Activated naive CD8-positive, alpha-beta T cell (primary cell): ENCODE data around the gene CALML4.
"Not testable (repeated sequence)": the region's sequence is repeated elsewhere in the genome, so short reads cannot be mapped to it uniquely, and the experiment has no call there.

ENCODE experiments used
- H3K27ac Mint-ChIP-seq: one replicate; pipeline ENCODE4 v1.8.0; 2021; ENCODE audit warnings: mixed read lengths
- H3K27me3 Mint-ChIP-seq: one replicate; pipeline ENCODE4 v1.8.0; 2021; ENCODE audit warnings: mixed read lengths
- H3K36me3 Mint-ChIP-seq: one replicate; pipeline ENCODE4 v1.8.0; 2021; ENCODE audit warnings: mixed read lengths
- H3K4me1 Mint-ChIP-seq: one replicate; pipeline ENCODE4 v1.8.0; 2021; ENCODE audit warnings: low read depth, mixed read lengths
- H3K4me3 Mint-ChIP-seq: one replicate; pipeline ENCODE4 v1.8.0; 2021; ENCODE audit warnings: mild to moderate bottlenecking, mixed read lengths
- H3K9me3 Mint-ChIP-seq: one replicate; pipeline ENCODE4 v1.8.0; 2021; ENCODE audit warnings: low read depth, mixed read lengths

Gene CALML4, protein sequence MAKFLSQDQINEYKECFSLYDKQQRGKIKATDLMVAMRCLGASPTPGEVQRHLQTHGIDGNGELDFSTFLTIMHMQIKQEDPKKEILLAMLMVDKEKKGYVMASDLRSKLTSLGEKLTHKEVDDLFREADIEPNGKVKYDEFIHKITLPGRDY

GRCh38 chr15:68204776-68205557 is at the start of gene CALML4:
CALML4 (minus strand) TSS chr15:68205332; CDS start chr15:68205247, 85 bp downstream.
- H3K4me1 Mint-ChIP-seq: peaks cover 13% of the 10 kb centered on the region
- H3K4me3 Mint-ChIP-seq: no peak within 1 kb of the TSS
- H3K36me3 Mint-ChIP-seq: no peaks in the 10 kb centered on the region
- no peak within 1 kb of the TSS for H3K27ac Mint-ChIP-seq
- no peaks in the 10 kb centered on the region for H3K27me3 Mint-ChIP-seq
- no peaks in the 10 kb centered on the region for H3K9me3 Mint-ChIP-seq

DNA sequence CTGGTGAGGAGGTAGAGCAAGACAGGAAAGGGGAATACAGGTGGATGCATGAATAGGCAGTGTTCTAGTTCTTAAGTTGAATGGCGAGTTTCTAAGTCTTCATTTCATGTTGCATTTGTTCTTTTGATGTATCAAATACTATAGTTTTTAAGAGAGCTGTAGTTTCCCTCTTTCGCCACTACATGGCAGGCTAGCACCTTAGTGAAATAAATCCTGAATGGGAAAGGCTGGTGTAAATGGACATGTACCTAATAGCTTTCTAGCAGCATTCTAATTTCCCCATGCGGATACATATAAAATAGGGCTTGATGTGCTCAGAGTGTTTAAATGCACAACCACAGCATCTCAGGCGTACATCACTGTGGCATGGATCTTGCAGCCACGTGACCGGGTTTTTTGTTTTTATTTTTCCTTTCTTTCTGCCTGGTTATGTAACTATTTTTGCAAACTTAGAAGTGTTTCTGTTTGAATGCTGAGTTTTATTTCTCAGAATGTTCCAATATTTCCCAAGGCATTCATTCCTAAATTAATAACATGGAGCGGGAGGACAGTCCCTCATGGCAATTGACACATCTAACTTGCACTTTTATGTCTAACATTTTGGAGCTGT is 47.9 kb upstream of the CALML4 start:
- no peak overlapping the region for H3K4me3 Mint-ChIP-seq
- no peaks in the 10 kb centered on the region for H3K4me1 Mint-ChIP-seq
- H3K9me3 Mint-ChIP-seq: no peaks in the 10 kb centered on the region
- no peak overlapping the region for H3K27ac Mint-ChIP-seq
- H3K36me3 Mint-ChIP-seq: no peaks in the 10 kb centered on the region
- H3K27me3 Mint-ChIP-seq: peaks cover 1% of the 10 kb centered on the region

DNA sequence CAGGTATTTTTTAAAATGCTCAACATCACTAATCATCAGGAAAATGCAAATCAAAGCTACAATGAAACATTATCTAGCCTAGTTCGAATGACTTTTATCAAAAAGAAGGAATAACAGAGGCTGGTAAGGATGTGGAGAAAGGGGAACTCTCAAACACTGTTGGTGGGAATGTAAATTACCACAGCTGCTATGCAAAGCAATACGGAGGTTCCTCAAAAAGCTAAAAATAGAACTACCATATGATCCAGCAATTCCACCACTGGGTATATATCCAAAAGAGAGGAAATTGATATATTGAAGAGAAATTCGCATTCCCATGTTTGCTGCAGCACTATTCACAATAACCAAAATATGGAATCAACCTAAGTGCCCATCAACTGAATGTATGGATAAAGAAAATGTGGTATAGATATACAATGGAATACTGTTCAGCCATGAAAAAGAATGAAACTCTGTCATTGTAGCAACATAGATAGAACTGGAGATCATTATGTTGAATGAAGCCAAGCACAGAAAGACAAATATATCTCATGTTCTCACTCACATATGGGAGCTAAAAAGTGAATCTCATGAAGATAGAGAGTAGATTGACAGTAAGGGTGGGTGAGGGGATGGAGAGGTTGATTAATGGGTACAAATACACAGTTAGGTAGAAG is 44.1 kb upstream of the CALML4 start:
- H3K27ac Mint-ChIP-seq: no peak overlapping the region
- H3K27me3 Mint-ChIP-seq: peaks cover 4% of the 10 kb centered on the region
- peaks cover 4% of the 10 kb centered on the region for H3K36me3 Mint-ChIP-seq
- no peaks in the 10 kb centered on the region for H3K4me1 Mint-ChIP-seq
- H3K9me3 Mint-ChIP-seq: no peaks in the 10 kb centered on the region
- no peak overlapping the region for H3K4me3 Mint-ChIP-seq

DNA sequence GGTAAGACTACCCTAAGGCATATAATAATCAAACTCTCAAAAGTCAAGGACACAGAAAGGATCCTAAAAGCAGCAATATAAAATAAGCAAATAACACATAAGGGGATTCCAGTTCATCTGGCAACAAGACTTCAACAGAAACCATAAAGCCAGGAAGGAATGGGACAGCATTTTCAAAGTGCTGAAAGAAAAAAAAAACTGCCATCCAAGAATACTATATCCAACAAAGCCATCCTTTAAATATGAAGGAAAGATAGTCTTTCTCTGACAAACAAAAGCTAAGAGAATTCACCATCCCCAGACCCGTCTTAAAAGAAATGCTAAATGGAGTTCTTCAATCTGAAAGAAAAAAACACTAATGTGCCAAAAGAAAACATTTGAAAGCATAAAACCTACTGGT is 39.1 kb upstream of the CALML4 start:
- H3K27ac Mint-ChIP-seq: no peak overlapping the region
- peaks cover 10% of the 10 kb centered on the region for H3K9me3 Mint-ChIP-seq
- H3K4me1 Mint-ChIP-seq: no peaks in the 10 kb centered on the region
- no peak overlapping the region for H3K4me3 Mint-ChIP-seq
- H3K36me3 Mint-ChIP-seq: peaks cover 12% of the 10 kb centered on the region
- peaks cover 4% of the 10 kb centered on the region for H3K27me3 Mint-ChIP-seq

GRCh38 chr15:68241088-68241935 is 36.2 kb upstream of the CALML4 start:
- Mint-ChIP-seq H3K27me3 (no peaks in the 10 kb centered on the region), H3K36me3 (peaks cover 12% of the 10 kb centered on the region), H3K4me3 (no peak overlapping the region), H3K9me3 (peaks cover 10% of the 10 kb centered on the region), H3K4me1 (no peaks in the 10 kb centered on the region), H3K27ac (no peak overlapping the region)

- H3K4me1 Mint-ChIP-seq: no peaks in the 10 kb centered on the region
- no peak overlapping the region for H3K4me3 Mint-ChIP-seq
- peaks cover 8% of the 10 kb centered on the region for H3K36me3 Mint-ChIP-seq
Measured at GRCh38 chr15:68239025-68239424, 33.9 kb upstream of the CALML4 start.

GRCh38 chr15:68235022-68235421 is 29.9 kb upstream of the CALML4 start:
- H3K36me3 Mint-ChIP-seq: no peaks in the 10 kb centered on the region

More at GRCh38 chr15:68239025-68239424, 33.9 kb upstream of the CALML4 start:
- Mint-ChIP-seq H3K27me3 (no peaks in the 10 kb centered on the region), H3K9me3 (peaks cover 10% of the 10 kb centered on the region), H3K27ac (no peak overlapping the region)

DNA sequence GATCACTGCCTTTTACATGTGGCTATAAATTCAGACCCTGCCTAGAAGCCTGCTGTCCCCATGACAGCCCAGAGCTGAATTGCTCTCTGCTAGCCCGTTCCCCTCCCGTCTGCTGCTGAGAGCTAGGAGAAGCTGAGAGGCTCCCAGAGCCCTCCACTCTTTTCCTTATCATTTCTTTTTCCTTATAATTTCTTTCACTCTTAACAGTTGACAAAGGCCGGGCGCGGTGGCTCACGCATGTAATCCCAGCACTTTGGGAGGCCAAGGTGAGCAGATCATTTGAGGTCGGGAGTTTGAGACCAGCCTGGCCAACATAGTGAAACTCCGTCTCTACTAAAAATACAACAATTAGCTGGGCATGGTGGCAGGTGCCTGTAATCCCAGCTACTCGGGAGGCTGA is 29.4 kb upstream of the CALML4 start:
- H3K4me3 Mint-ChIP-seq, H3K9me3 Mint-ChIP-seq, H3K27ac Mint-ChIP-seq, H3K36me3 Mint-ChIP-seq, H3K27me3 Mint-ChIP-seq: not testable (repeated sequence)
- peaks cover 12% of the 10 kb centered on the region for H3K4me1 Mint-ChIP-seq

More at GRCh38 chr15:68235022-68235421, 29.9 kb upstream of the CALML4 start:
- Mint-ChIP-seq H3K27ac (no peak overlapping the region), H3K27me3 (no peaks in the 10 kb centered on the region), H3K4me1 (peaks cover 10% of the 10 kb centered on the region), H3K4me3 (no peak overlapping the region), H3K9me3 (no peaks in the 10 kb centered on the region)

DNA sequence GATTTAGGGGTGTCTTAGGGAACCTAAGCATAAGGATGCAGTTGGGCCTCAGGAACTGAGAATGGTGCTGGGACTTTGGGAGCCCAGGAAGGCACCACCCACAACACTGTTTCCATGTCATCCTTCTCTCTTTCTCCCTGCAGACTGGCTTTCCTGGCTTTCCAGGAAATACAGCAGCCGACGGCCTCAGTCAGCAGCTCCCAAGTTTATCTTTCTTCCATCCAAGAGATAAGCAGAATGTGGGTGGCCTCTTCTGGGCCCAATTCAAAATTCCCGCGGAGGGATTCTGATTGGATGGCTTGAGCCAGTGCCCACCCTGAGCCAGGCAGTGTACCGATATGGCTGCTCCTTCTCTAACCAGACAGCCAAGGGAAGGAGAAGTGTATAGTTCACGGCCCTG is 28.9 kb upstream of the CALML4 start:
- H3K9me3 Mint-ChIP-seq: no peaks in the 10 kb centered on the region

GRCh38 chr15:68232937-68233336 is 27.8 kb upstream of the CALML4 start:
- no peaks in the 10 kb centered on the region for H3K27me3 Mint-ChIP-seq
- H3K9me3 Mint-ChIP-seq: no peaks in the 10 kb centered on the region
- H3K27ac Mint-ChIP-seq: no peak overlapping the region
- peaks cover 21% of the 10 kb centered on the region for H3K4me1 Mint-ChIP-seq
- H3K4me3 Mint-ChIP-seq: no peak overlapping the region
- H3K36me3 Mint-ChIP-seq: no peaks in the 10 kb centered on the region

More for the DNA sequence above, 28.9 kb upstream of the CALML4 start:
- no peaks in the 10 kb centered on the region for H3K27me3 Mint-ChIP-seq
- H3K27ac Mint-ChIP-seq: no peak overlapping the region
- peaks cover 12% of the 10 kb centered on the region for H3K4me1 Mint-ChIP-seq
- H3K36me3 Mint-ChIP-seq: no peaks in the 10 kb centered on the region
- H3K4me3 Mint-ChIP-seq: no peak overlapping the region

DNA sequence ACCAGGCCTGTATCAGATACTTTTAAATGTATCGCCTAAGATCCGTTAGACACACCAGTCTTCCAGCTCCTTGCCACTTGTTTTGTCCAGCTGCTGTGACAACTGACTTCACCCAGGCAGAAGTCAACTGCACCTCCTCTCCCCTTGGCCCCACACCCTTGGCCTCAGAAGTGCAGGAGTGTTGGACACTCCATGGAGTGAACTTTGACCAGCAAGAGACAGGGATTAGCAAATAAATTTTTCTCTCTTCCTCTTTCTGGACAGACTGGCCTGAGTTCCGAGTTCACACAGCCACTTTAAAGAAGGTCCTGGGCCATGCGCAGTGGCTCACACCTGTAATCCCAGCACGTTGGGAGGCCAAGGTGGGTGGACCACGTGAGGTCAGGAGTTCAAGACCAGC is 27.3 kb upstream of the CALML4 start:
- no peak overlapping the region for H3K4me3 Mint-ChIP-seq
- no peaks in the 10 kb centered on the region for H3K9me3 Mint-ChIP-seq
- H3K27me3 Mint-ChIP-seq: no peaks in the 10 kb centered on the region
- no peaks in the 10 kb centered on the region for H3K36me3 Mint-ChIP-seq
- H3K4me1 Mint-ChIP-seq: peaks cover 25% of the 10 kb centered on the region
- no peak overlapping the region for H3K27ac Mint-ChIP-seq

GRCh38 chr15:68231102-68231818 is 26.1 kb upstream of the CALML4 start:
- Mint-ChIP-seq H3K4me1 (peaks cover 32% of the 10 kb centered on the region), H3K36me3 (no peaks in the 10 kb centered on the region), H3K27me3 (no peaks in the 10 kb centered on the region), H3K27ac (peak overlapping the region; percentile 72), H3K4me3 (peak overlapping the region; percentile 97), H3K9me3 (no peaks in the 10 kb centered on the region)

GRCh38 chr15:68230157-68231100 is 25.3 kb upstream of the CALML4 start:
- H3K9me3 Mint-ChIP-seq: no peaks in the 10 kb centered on the region
- peaks cover 33% of the 10 kb centered on the region for H3K4me1 Mint-ChIP-seq
- no peaks in the 10 kb centered on the region for H3K36me3 Mint-ChIP-seq
- H3K27ac Mint-ChIP-seq: peak overlapping the region; percentile 98
- peak overlapping the region; percentile 97 for H3K4me3 Mint-ChIP-seq
- no peaks in the 10 kb centered on the region for H3K27me3 Mint-ChIP-seq
